ENCODE results near the gene RBM47.

- TF ChIP-seq CTCF (conservative IDR thresholded peaks at IDR 0.05; ENCODE audit: low read depth, low read length), result no peak
- no peak for TF ChIP-seq EZH2 (IDR thresholded peaks at IDR 0.05; ENCODE audit: borderline replicate concordance, low read depth, low read length, poor library complexity, severe bottlenecking)
These were observed 71.9 kb downstream of the RBM47 start for GRCh38 chr4:40557736-40558135.
